Endodermal cell (in vitro differentiated cells): ENCODE measurements around the gene SLC28A1. TPM values are rescaled to one million over a fixed set of nuclear protein-coding genes. Genes with fewer than 3 reads are reported as not detected.
"Not testable (repeated sequence)": the region's sequence is repeated elsewhere in the genome, so short reads cannot be mapped to it uniquely, and the experiment has no call there.

ENCODE experiments used
- DNase-seq: peaks from one replicate; pipeline ENCODE4 v3.0.0-alpha.2; 2017
- H3K27ac ChIP-seq: 2 replicates; pipeline ENCODE4 v1.5.1; 2013; ENCODE audit warnings: mild to moderate bottlenecking, low read depth, low read length, moderate library complexity
- H3K27me3 ChIP-seq: 2 replicates; pipeline ENCODE4 v1.6.1; 2013; ENCODE audit warnings: mild to moderate bottlenecking, low read length, moderate library complexity; ENCODE audit not compliant: insufficient read depth, control insufficient read depth, poor library complexity, severe bottlenecking
- H3K36me3 ChIP-seq: 2 replicates; pipeline ENCODE4 v1.7.0; 2013; ENCODE audit warnings: mild to moderate bottlenecking, low read length, moderate library complexity; ENCODE audit not compliant: control insufficient read depth, insufficient read depth
- H3K4me1 ChIP-seq: one replicate; pipeline ENCODE4 v1.7.0; 2013; ENCODE audit warnings: low read length; ENCODE audit not compliant: control insufficient read depth, insufficient read depth
- H3K4me3 ChIP-seq: 2 replicates; pipeline ENCODE4 v1.5.1; 2013; ENCODE audit warnings: mild to moderate bottlenecking, low read length, moderate library complexity
- H3K9ac ChIP-seq: 2 replicates; pipeline ENCODE4 v1.6.1; 2013; ENCODE audit warnings: mild to moderate bottlenecking, low read length, moderate library complexity; ENCODE audit not compliant: poor library complexity, severe bottlenecking; ENCODE audit errors: extremely low read depth
- H3K9me3 ChIP-seq: 2 replicates; pipeline ENCODE4 v1.6.1; 2013; ENCODE audit warnings: mild to moderate bottlenecking, low read length, moderate library complexity; ENCODE audit not compliant: control insufficient read depth
- H3K27ac Mint-ChIP-seq: 2 replicates; pipeline ENCODE4 v1.8.0; 2020; ENCODE audit warnings: mixed read lengths
- H3K27me3 Mint-ChIP-seq: 2 replicates; pipeline ENCODE4 v1.8.0; 2021; ENCODE audit warnings: mild to moderate bottlenecking, mixed read lengths; ENCODE audit not compliant: insufficient read depth
- H3K36me3 Mint-ChIP-seq: 2 replicates; pipeline ENCODE4 v1.8.0; 2020; ENCODE audit warnings: low read depth, mixed read lengths
- H3K4me1 Mint-ChIP-seq: 2 replicates; pipeline ENCODE4 v1.8.0; 2020; ENCODE audit warnings: mixed read lengths
- H3K4me3 Mint-ChIP-seq: 2 replicates; pipeline ENCODE4 v1.8.0; 2020; ENCODE audit warnings: mild to moderate bottlenecking, moderate library complexity, mixed read lengths
- H3K9me3 Mint-ChIP-seq: 2 replicates; pipeline ENCODE4 v1.8.0; 2020; ENCODE audit warnings: mild to moderate bottlenecking, mixed read lengths
- CTCF ChIP-seq: fragments of 200-600 bp; sonication (generic); conservative IDR thresholded peaks from 2 replicates; pipeline ENCODE4 v1.5.0; 2021; ENCODE audit warnings: antibody characterized with exemption, mild to moderate bottlenecking
- WGBS, 2 experiments: methylation state at CpG; one replicate each; pipeline versions ENCODE4 v1.1.5 to v1.1.7; 2013; ENCODE audit warnings: missing lambda C conversion rate in 2 of 2, mixed read lengths in 1 of 2; ENCODE audit not compliant: insufficient coverage in 1 of 2, insufficient read length in 1 of 2; 5-methylcytosine and 5-hydroxymethylcytosine counted together
- total RNA-seq, 2 donors: library from RNA; stranded (reverse); fragmentation: NEBNext Ultra II Directional in 1 of 2; extraction: Animal tissue kit (Norgen Biotek cat#: 25700) in 1 of 2; gene quantifications; 2 replicates in 1 of 2; 3 replicates in 1 of 2; pipeline ENCODE4 v1.2.1, GENCODE V29; 2021

SLC28A1 gene
- total RNA-seq, 2 donors from 2014 or later: not detected

DNA sequence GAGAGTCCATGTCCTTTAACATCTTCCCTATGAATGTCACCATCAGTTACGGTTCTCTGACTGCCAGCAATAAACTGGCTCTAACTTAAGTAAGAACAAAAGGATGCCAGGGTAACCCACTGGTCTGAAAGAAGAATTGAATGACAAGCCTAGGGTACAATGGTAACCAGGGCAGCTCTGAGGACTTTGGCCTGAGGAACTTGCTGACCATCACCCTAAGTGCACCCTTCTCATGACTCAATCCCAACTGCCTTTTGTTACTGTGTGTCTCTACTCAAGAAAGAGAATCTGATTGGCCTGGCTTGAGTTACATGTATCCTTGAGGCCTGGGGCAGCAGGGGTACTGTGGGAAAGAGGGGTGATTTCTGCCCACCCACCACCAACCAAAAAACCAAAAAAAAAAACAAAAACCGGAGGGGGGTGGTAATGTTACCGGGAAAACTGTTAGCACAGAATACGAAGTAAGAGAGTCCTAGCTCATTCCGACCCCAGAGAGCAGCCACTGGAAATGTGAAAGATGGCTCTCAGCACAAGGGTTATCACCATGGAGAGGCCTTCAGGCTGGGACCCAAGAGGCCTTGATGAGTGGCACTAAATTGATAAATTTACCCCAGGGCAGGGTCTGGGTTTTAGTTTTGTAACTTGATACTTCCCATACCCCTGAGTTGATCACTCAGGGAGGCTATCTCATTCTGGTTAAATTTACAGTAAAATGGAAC lies 9.3 kb upstream of the SLC28A1 start:
- no peak overlapping the region for H3K4me3 ChIP-seq
- 93 to 95% methylated on average over 3 to 5 of the region's 5 CpGs for WGBS, 2 experiments
- no peaks in the 10 kb centered on the region for H3K4me1 ChIP-seq
- H3K27ac ChIP-seq: peak overlapping the region; percentile 85
- H3K36me3 ChIP-seq: peaks cover 4% of the 10 kb centered on the region
- H3K9me3 Mint-ChIP-seq: no peaks in the 10 kb centered on the region
- peaks cover 4% of the 10 kb centered on the region for H3K27me3 Mint-ChIP-seq
- H3K4me3 Mint-ChIP-seq: no peak overlapping the region
- no peaks in the 10 kb centered on the region for H3K27me3 ChIP-seq
- no peak for TF ChIP-seq CTCF
- no peak overlapping the region for H3K27ac Mint-ChIP-seq
- peaks cover 2% of the 10 kb centered on the region for H3K4me1 Mint-ChIP-seq
- no peaks in the 10 kb centered on the region for H3K36me3 Mint-ChIP-seq
- no peaks in the 10 kb centered on the region for H3K9me3 ChIP-seq
- H3K9ac ChIP-seq: no peak overlapping the region
- no peak for DNase-seq

DNA sequence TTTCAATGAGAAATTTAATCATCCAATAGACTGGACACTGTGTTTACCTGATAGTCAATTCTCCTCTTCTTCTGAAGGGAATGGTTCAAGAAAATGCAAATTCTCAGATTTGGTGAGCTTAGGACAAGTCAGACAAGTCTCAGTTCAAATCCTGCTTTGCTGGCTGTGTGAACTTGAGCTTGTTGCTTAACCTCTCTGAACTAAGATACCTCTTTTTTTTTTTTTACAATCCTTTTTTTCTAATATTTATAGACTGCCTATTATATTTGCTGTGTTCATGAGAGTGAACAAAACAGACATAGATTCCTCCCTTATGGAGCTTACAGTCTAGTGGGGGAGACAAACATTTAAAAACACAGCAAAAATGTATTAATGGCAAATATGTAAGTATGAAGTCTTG lies 8.2 kb upstream of the SLC28A1 start:
- DNase-seq: no peak
- H3K36me3 Mint-ChIP-seq: no peaks in the 10 kb centered on the region
- H3K4me1 ChIP-seq: no peaks in the 10 kb centered on the region
- no peak for TF ChIP-seq CTCF
- peaks cover 2% of the 10 kb centered on the region for H3K4me1 Mint-ChIP-seq
- no peak overlapping the region for H3K4me3 ChIP-seq
- H3K9ac ChIP-seq: no peak overlapping the region
- no peak overlapping the region for H3K27ac Mint-ChIP-seq
- H3K27me3 Mint-ChIP-seq: peaks cover 4% of the 10 kb centered on the region
- H3K9me3 ChIP-seq: no peaks in the 10 kb centered on the region
- no peaks in the 10 kb centered on the region for H3K9me3 Mint-ChIP-seq
- H3K27ac ChIP-seq: no peak overlapping the region
- H3K27me3 ChIP-seq: no peaks in the 10 kb centered on the region
- no peaks in the 10 kb centered on the region for H3K36me3 ChIP-seq
- H3K4me3 Mint-ChIP-seq: no peak overlapping the region

DNA sequence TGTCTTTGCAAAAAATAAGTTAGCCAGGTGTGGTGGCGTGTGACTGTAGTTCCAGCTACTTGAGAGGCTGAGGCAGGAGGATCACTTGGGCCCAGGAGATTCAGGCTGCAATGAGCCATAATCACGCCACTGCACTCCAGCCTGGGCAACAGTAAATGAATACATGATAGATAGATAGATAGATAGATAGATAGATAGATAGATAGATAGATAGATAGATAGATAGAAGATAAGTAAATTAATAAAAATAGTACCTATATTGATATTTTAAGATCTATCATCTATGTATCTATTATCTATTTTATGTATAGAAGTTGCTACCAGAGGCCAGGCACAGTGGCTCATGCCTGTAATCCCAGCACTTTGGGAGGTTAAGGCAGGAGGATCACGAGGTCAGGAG lies 6.8 kb upstream of the SLC28A1 start:
- H3K27me3 Mint-ChIP-seq, H3K36me3 Mint-ChIP-seq, H3K9me3 ChIP-seq, H3K36me3 ChIP-seq, H3K27ac Mint-ChIP-seq, H3K9ac ChIP-seq, H3K27me3 ChIP-seq, H3K9me3 Mint-ChIP-seq, H3K4me1 ChIP-seq, H3K27ac ChIP-seq, H3K4me3 ChIP-seq, H3K4me1 Mint-ChIP-seq, DNase-seq, H3K4me3 Mint-ChIP-seq: not testable (repeated sequence)
- WGBS, 2 experiments: 94 to 100% methylated on average over 2 to 3 of the region's 3 CpGs

DNA sequence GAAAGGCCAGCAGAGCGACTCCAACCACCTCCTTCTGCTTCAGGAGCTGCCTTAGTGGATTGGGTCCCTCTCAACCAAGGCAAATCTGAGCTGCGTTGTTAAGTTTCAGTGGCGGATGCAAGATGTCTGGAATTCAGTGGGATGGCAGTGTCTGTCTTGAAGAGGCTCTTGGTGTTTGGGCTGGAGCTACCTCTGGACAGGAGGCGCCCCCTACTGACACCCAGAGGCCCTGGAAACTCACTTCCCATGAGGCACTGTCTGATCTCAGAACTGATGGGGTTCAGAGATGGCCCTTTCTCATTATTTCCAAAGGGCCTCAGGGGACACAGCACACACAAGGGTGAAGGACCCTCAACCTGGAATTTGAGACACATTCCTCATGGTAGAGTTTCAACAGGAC lies 6.0 kb upstream of the SLC28A1 start:
- H3K27me3 ChIP-seq: no peaks in the 10 kb centered on the region
- no peak overlapping the region for H3K9ac ChIP-seq
- no peaks in the 10 kb centered on the region for H3K4me1 ChIP-seq
- H3K36me3 ChIP-seq: no peaks in the 10 kb centered on the region
- Mint-ChIP-seq H3K4me1 (peaks cover 2% of the 10 kb centered on the region), H3K9me3 (no peaks in the 10 kb centered on the region), H3K4me3 (no peak overlapping the region), H3K27ac (no peak overlapping the region), H3K27me3 (peaks cover 4% of the 10 kb centered on the region), H3K36me3 (no peaks in the 10 kb centered on the region)
- H3K27ac ChIP-seq: no peak overlapping the region
- 67 to 79% methylated on average over 2 to 4 of the region's 4 CpGs for WGBS, 2 experiments
- H3K9me3 ChIP-seq: no peaks in the 10 kb centered on the region
- peak; percentile 90 for DNase-seq
- H3K4me3 ChIP-seq: no peak overlapping the region
- TF ChIP-seq CTCF: peak; percentile 88
